Tibial artery (tissue), 4 donors: ENCODE data around the gene SDHAF1.

ENCODE experiments used
- DNase-seq, 2 donors: peaks; one replicate each; pipeline ENCODE4 v3.0.0-alpha.2; 2019
- H3K27ac ChIP-seq, 2 donors: fragments of 200-600 bp; sonication (generic) in 1 of 2; 1 replicate in 1 of 2; 2 replicates in 1 of 2; pipeline ENCODE4 v1.5.1; 2018 to 2019; ENCODE audit warnings: mild to moderate bottlenecking in 1 of 2
- H3K27me3 ChIP-seq, 2 donors: fragments of 200-600 bp; sonication (generic) in 1 of 2; one replicate each; pipeline versions ENCODE4 v1.5.1 to v1.6.0; 2016 to 2019
- H3K36me3 ChIP-seq, 3 donors: fragments of 200-600 bp; sonication (generic) in 2 of 3; one replicate each; pipeline ENCODE4 v1.5.1; 2016 to 2019; ENCODE audit warnings: mild to moderate bottlenecking in 2 of 3
- H3K4me1 ChIP-seq, 4 donors: fragments of 200-600 bp; sonication (generic) in 2 of 4; 1 replicate in 3 of 4; 2 replicates in 1 of 4; pipeline ENCODE4 v1.5.1; 2016 to 2019
- H3K4me3 ChIP-seq, 2 donors: fragments of 200-600 bp; sonication (generic) in 1 of 2; 1 replicate in 1 of 2; 2 replicates in 1 of 2; pipeline ENCODE4 v1.5.1; 2018 to 2019; ENCODE audit warnings: mild to moderate bottlenecking in 2 of 2
- H3K9me3 ChIP-seq, 3 donors: fragments of 200-600 bp; sonication (generic) in 1 of 3; one replicate each; pipeline ENCODE4 v1.5.1; 2016 to 2019
- intact Hi-C: fragments of 100-400 bp; cut with DNase I; formaldehyde crosslinking; loops from one replicate; pipeline ENCODE4 v1.15.0; 2023; ENCODE audit warnings: low total_unique reads
- TF ChIP-seq, protein P1 (sequence below), 2 experiments: fragments of 200-600 bp in 1 of 2; fragments of 450-650 bp in 1 of 2; IDR thresholded peaks; one replicate each; pipeline ENCODE4 v1.5.1; 2017 to 2019; ENCODE audit warnings: antibody characterized with exemption in 2 of 2, mild to moderate bottlenecking in 1 of 2, moderate library complexity in 1 of 2

The SDHAF1 gene

DNA sequence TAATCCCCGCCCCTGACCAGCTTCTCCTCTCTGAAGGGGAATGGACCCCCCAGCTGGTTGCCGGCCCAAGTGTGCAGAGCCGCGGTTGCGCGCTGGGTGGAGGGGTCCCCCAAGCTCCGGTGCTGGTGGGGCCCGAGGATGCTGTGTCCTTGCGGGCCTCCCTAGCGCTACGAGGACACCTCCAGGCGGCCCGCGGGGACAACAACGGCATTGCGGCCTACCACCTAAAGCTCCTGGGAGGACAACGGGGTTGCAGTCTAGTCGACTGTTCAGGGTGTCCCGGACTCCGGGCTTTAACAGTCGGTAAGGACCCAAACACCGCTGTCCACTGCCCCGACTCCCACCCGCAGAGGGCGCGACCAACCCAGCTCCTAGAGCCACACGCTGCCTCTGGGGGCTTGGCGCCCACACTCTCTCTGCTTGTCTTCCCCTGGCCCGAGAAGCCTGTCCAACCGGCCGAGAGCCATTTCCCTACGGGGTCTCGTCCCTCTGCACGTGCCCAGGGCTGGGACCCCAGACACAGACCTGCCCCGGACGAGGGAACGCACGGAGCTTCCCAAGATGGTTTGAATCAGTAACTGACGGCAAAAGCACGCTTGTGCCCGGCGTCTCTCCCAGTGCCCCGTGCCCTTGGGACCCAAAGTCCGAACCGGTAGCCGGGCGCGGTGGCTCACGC, 927 bp upstream of the SDHAF1 start:
- peak overlapping the region; percentile 78 to 91 for H3K4me3 ChIP-seq
- intact Hi-C loops: loop anchor here (2.0 to 10.0 kb wide), 2 partner anchors 61 to 161 kb away; partner anchors contain the start of genes COX7A1, THAP8 and WDR62
- peaks cover 0 to 5% of the 10 kb centered on the region in 2 donors for H3K27me3 ChIP-seq
- H3K36me3 ChIP-seq: peaks cover 0 to 15% (median 6%) of the 10 kb centered on the region in 3 donors
- H3K27ac ChIP-seq: peak overlapping the region; percentile 84
- no peaks in the 10 kb centered on the region for H3K9me3 ChIP-seq
- TF ChIP-seq, protein P1, sequence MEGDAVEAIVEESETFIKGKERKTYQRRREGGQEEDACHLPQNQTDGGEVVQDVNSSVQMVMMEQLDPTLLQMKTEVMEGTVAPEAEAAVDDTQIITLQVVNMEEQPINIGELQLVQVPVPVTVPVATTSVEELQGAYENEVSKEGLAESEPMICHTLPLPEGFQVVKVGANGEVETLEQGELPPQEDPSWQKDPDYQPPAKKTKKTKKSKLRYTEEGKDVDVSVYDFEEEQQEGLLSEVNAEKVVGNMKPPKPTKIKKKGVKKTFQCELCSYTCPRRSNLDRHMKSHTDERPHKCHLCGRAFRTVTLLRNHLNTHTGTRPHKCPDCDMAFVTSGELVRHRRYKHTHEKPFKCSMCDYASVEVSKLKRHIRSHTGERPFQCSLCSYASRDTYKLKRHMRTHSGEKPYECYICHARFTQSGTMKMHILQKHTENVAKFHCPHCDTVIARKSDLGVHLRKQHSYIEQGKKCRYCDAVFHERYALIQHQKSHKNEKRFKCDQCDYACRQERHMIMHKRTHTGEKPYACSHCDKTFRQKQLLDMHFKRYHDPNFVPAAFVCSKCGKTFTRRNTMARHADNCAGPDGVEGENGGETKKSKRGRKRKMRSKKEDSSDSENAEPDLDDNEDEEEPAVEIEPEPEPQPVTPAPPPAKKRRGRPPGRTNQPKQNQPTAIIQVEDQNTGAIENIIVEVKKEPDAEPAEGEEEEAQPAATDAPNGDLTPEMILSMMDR (IDR thresholded peaks at IDR 0.05): no peak
- peaks cover 0 to 39% (median 30%) of the 10 kb centered on the region in 4 donors for H3K4me1 ChIP-seq
- no peak for DNase-seq

DNA sequence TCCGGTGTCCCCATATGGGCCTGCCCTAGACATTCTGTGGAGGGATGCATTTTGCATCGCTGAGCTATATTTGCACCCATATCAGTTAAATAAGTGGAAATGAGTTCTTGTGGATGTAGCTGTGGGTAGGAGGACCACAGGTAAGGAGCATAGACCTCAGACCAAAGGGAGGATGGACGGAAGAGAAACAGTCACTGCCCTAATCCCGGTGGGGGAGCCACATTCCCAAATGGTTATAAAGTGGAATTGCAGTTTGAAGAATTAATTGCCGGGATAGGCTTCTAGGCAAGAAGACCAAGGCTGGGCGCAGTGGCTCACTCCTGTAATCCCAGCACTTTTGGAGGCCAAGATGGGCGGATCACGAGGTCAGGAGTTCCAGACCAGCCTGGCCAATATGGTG, 1.8 kb downstream of the SDHAF1 start:
- TF ChIP-seq, protein P1 (IDR thresholded peaks at IDR 0.05): no peak
- Histone ChIP-seq H3K27ac (peak overlapping the region; percentile 84), H3K27me3 (no peaks in the 10 kb centered on the region), H3K9me3 (no peaks in the 10 kb centered on the region), H3K4me1 (peaks cover 0 to 46% (median 35%) of the 10 kb centered on the region in 4 donors), H3K4me3 (no peak overlapping the region), H3K36me3 (peaks cover 6 to 27% (median 12%) of the 10 kb centered on the region in 3 donors)
- no peak for DNase-seq
- intact Hi-C loops: loop anchor here (5.0 to 10.0 kb wide), 2 partner anchors 121 to 158 kb away; partner anchors contain the start of genes COX7A1 and TBCB

DNA sequence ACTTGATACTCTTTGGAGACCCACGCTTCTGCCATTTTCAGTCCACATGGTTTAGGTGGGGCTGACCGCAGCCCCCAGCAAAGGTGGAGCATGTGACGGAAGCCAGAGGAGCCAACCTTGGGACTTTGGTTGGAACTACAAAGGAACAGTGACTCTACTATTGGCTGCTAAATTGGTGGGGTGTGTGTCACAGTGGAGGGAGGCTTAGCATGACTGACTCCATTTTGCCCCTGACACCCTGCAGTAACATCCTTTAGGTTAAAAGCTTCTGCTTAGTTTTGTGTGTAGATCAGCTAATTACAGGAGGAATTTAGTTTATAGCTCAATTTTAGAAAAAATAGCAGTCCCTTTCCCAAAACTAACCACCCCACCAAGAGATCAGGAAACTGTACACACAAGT, 6.6 kb downstream of the SDHAF1 start:
- TF ChIP-seq, protein P1 (IDR thresholded peaks at IDR 0.05): no peak
- Histone ChIP-seq H3K27ac (no peak overlapping the region), H3K4me3 (no peak overlapping the region)

GRCh38 chr19:36003284-36003683, 8.3 kb downstream of the SDHAF1 start:
- peaks cover 0 to 15% (median 9%) of the 10 kb centered on the region in 4 donors for H3K4me1 ChIP-seq
- H3K9me3 ChIP-seq: no peaks in the 10 kb centered on the region
- DNase-seq: no peak
- H3K27ac ChIP-seq: no peak overlapping the region
- TF ChIP-seq, protein P1 (IDR thresholded peaks at IDR 0.05): no peak
- no peaks in the 10 kb centered on the region for H3K27me3 ChIP-seq
- intact Hi-C loops: no loop called here
- H3K36me3 ChIP-seq: peaks cover 2 to 35% (median 13%) of the 10 kb centered on the region in 3 donors
- H3K4me3 ChIP-seq: no peak overlapping the region

More for the DNA sequence above, 6.6 kb downstream of the SDHAF1 start:
- Histone ChIP-seq H3K36me3 (peaks cover 6 to 46% (median 13%) of the 10 kb centered on the region in 3 donors), H3K9me3 (no peaks in the 10 kb centered on the region), H3K27me3 (no peaks in the 10 kb centered on the region), H3K4me1 (peaks cover 0 to 26% (median 15%) of the 10 kb centered on the region in 4 donors)
- no peak for DNase-seq
- intact Hi-C loops: no loop called here

DNA sequence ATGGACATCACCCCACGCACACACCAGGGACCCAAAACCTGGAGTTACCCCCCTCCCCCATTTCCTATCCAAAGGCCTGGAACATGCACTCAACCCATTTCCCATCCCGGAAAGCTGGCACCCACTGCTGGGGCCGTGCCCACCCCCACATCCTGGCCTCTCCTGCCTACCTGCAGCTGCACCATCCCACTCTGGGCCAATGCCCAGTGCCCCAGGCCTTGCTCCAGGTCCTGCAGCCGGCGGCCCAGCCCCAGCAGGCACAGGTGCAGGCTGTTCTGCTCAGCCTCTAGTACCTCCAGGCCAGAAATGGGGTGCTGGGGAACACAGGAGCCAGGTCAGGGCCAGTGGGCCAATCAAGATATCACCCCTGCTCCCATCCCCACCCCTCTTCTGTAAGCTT, 12.0 kb downstream of the SDHAF1 start:
- no peak overlapping the region for H3K27ac ChIP-seq
- H3K9me3 ChIP-seq: no peaks in the 10 kb centered on the region
- no peaks in the 10 kb centered on the region for H3K27me3 ChIP-seq
- intact Hi-C loops: no loop called here
- peaks cover 0 to 23% (median 13%) of the 10 kb centered on the region in 4 donors for H3K4me1 ChIP-seq
- H3K36me3 ChIP-seq: peaks cover 0 to 17% (median 0%) of the 10 kb centered on the region in 3 donors
- no peak for DNase-seq
- TF ChIP-seq, protein P1 (IDR thresholded peaks at IDR 0.05): no peak
- no peak overlapping the region for H3K4me3 ChIP-seq
